Brain pericyte (primary cell): Measurements from ENCODE around the gene ARHGEF12.

Experiments used
- DNase-seq: peaks from one replicate; pipeline ENCODE4 v3.0.0-alpha.2; 2012; ENCODE audit warnings: low read depth, low spot score

Gene ARHGEF12

GRCh38 chr11:120536797-120537169 lies 200.6 kb downstream of the ARHGEF12 start:
- DNase-seq: no peak

DNA sequence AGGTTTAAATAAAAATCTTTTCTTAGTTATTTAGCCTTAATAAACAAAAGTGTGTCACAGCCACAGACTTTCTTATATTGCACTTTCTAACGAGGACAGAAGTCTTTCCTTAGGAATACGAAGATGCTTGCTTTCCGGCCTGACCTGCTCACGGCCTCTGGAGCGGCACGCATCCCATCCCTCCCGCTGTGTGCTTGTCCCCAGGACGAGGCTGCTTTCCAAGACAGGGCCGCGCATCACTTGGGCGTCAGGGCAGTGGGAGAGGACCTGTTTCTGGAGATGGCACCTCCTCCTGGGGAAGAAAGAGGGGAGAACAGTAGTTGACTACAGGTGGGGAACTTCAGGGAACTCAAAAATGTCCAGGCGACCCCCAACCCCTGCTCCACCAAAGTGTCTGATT lies 201.8 kb downstream of the ARHGEF12 start:
- DNase-seq: no peak

GRCh38 chr11:120538707-120539106 lies 202.5 kb downstream of the ARHGEF12 start:
- DNase-seq: no peak
